ENCODE data around the gene NGB.
A peak's percentile ranks its signal among the peaks of the same experiment; 100 is the strongest.
"Not testable (repeated sequence)": the region's sequence is repeated elsewhere in the genome, so short reads cannot be mapped to it uniquely, and the experiment has no call there.

NGB gene

DNA sequence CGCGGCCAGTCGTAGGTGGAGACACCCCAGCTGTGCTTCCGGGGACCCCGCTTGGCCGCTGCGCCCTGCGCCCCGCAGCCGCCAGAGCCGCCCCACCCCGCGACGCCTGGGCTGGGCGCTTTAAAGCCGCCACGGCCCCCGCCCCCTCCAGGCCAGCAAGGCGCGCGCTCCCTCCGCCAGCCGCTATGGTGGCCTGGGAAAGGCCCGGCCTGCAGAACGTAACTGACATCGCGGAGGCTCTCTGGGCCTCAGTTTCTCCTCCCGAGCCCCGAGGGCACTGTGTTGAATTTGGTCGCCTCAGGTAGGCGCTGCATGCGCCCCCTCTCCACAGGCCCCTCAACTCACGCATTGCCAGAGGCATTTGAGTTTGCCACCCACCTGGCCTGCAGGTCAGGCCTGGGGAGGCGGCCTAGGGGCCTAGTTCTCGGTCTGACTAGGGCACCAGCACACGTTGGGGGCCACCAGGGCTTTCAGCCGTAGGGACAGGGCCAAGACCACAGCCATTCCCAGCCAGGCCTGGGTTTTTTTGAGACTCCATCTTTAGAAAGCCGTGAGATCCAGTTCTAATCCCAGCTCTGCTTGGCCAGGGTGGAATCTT lies at the start of gene NGB:
TSS of gene NGB (minus strand) at position 94 of the 598 bp plus-strand sequence. CDS start 269 bp downstream, outside the sequence.
- DNase-seq = no peak

- peak; percentile 93 for DNase-seq
Observed at GRCh38 chr14:77320238-77320935, 49.4 kb upstream of the NGB start, which contains the start of gene POMT2. Gene POMT2 (minus strand): TSS chr14:77320883. CDS start chr14:77320681, 202 bp downstream.

- DNase-seq = no peak
Observed at GRCh38 chr14:77319422-77319821, 48.4 kb upstream of the NGB start.

DNA sequence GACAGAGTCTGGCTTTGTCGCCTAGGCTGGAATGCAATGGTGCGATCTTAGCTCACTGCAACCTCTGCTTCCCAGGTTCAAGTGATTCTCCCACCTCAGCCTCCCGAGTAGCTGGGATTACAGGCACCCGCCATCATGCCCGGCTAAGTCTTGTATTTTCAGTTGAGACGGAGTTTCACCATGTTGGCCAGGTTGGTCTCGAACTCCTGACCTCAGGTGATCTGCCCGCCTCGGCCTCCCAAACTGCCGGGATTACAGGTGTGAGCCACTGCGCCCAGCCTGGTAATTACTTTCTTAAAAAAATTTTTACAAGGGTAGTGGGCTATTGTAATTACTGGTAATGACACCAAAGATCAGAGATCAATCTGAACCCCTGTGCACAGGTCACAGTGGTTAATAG lies 47.8 kb upstream of the NGB start:
- DNase-seq = not testable (repeated sequence)

DNA sequence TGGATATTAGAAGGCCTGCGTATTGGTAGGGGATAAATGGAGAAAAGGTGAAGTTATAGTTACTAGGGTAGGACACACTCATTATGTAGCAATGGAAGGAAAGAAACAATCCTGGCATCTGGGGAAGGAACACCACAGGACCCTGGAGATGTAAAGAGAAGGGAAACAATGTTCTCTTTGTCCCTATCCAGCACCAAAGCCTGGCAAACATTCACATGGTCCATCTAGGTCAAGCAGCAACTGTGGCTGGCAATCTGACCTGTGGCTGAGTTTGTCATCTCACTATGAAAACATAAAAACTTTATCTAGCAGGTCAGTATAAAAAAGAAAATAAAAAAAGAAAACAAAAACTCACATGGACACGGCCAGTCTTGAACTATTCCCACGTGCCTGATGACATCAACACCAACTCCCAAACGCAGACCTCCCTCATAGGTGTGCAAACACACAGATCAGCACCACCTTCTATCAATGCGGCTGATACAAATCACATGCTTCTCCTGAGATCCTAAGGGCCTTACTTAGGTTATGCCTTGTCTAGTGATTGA lies 47.1 kb upstream of the NGB start:
- DNase-seq = no peak

DNA sequence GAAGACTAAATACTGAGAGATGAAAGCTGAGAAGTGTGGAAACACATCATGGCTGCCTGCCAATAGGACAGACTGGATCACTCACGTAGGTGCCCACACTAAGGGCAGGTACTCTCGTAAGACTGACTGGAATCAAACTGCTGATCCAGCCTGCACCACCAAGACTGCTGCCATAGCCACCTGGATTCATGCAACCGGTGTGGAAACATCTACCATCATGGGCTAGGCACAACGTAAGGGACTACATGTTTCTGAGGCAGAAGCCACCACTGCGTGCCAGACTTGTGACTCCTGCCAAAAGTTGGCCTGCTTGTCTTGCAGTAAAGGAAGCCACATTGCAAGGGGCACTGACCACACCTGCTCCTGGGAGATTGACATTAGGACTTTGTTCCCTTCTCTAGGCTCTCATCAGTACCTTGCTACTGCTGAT lies 45.9 kb upstream of the NGB start:
- DNase-seq = no peak

DNA sequence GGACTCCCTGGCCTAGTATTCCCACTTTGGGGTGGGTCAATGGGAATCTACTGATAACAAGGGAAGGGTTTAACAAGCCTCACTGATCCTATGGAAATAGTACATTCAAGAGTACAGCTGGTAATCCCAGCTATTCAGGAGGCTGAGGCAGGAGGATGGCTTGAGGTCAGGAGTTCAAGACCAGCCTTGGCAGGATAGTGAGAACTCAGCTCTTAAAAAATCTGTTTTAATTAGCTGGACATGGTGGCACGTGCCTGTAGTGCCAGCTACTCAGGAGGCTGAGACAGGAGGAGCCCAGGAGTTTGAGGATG lies 45.1 kb upstream of the NGB start:
- no peak for DNase-seq

DNA sequence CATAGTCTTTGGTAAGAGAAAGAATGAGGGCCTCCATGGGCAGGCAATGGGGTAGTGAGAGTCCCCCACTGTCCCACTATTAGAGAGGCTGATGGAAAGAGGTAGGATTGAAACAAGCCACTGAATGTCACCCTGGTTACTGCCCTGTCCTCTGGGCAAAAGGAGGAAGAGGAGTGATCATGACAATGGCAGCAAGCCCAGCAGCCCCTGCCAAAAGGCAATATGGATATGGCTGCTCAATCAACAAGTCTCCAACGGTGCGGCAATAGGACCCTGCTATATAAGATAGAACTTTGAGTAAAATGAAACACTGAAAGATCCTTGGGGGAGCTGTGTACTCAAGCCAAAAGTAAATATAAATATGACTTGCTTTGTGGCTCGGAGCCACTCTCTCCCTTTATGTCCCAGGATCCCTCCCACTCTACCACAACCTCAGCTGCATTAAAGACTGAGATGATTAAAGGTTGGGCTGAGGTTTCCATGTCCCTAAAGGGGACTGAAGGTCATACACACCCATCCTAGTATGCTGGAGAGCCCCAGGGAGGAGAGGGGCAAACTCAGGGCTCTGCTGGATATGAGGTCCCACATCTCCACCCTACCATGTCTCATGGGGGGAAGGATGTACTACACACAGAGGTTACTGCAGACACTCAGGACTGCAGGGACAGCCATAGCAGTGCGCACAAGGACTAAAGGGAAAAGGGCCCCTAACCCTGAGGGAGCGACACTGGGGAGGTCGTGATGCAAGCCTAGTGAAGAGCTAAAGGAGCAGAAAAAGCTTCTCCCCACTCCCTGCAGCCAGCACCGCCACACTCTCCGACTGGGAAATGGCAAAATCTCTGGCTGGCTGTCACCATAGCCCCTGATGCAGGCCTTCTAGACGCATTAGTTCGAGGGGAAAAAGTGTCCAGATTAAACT lies 43.8 kb upstream of the NGB start:
- no peak for DNase-seq

- no peak for DNase-seq
Observed at GRCh38 chr14:77314043-77314442, 43.0 kb upstream of the NGB start.

DNA sequence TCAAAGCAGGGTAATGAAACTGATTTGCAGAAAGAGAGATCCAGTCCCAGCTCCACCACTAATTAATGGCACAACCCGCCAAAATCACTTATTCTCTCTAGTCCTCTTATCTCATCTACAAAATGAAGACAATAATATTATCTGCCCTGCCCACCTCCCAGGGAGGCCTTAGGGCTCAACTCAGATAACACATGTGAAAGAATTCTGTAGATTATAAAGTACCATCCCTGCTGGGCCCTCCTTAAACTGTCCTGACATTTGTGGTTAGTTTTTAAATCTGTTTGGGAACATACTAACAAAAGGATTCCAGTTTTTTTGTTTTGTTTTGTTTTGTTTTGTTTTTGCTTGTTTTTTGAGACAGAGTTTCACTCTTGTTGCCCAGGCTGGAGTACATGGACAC lies 42.4 kb upstream of the NGB start:
- no peak for DNase-seq

GRCh38 chr14:77311217-77311616 lies 40.2 kb upstream of the NGB start:
- DNase-seq = no peak

DNA sequence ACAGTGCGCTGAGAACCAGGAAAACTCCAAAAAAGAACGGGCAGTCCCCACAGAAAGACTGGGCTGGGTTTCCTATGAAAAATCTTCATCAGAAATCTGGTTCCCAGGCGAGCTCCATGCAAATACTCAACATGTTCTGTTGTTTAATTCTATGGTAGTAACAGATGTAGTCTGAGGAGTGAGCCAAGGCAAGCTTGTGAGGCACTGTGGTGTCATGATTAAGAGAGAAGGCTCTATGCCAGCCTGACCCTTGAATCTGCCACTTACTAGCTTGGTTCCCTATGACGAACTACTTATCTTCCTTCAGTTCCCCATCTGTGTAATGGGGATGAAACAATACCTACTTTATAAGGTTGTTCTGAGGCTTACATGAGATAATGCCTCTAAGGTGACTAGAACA lies 39.0 kb upstream of the NGB start:
- DNase-seq = no peak

GRCh38 chr14:77309131-77309530 lies 38.1 kb upstream of the NGB start:
- no peak for DNase-seq

DNA sequence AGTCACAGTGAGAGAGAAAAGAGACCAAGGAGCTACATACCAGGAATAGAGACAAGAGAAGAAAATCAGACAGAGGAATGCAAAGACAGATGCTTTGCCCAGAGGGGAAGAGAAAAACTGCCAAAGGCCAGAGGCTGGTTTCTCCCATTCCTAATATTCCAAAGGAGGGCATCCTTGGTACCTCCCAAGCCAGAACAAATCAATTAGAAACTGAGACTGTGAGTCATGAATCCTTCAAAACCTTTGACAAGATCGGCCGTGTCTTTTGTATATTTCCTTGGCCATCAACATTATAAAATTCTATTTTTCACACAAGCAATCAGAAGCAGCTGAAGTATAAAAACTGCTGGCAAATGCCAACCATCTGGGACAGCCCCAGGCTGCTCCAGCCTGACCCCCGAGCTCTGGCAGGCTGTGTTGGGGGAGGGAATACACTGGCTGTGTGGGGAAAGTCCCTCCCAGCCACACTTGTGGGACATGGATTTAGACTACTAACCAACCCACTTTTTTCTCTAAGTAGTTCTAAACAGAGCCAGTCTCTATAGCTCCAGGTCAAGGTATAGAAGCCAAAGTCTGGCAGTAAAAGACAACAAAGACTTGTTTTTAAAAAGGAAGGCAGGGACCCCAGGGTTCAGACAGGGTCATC lies 36.0 kb upstream of the NGB start:
- no peak for DNase-seq

DNA sequence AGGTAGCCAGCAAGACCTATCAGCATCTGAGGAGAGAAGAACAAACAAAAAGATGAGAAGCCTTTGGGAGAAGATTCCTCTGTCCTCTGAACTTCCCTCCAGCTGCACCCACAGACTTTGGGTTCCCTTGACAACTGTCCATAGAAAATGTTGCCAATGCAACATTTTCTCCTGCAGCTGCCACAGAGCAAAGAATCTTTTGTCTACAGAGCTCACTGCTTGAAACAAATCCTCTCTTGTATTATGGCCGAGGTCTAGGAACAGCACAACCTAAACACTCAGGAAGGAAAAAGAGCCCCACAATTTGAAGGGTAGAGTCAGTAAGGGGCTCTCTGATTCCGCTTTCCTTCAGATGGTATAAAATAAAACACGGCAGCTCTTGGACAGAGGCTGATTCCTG lies 35.4 kb upstream of the NGB start:
- no peak for DNase-seq

- no peak for DNase-seq
Observed at GRCh38 chr14:77305696-77306095, 34.7 kb upstream of the NGB start.

GRCh38 chr14:77303417-77304156 lies 32.6 kb upstream of the NGB start:
- DNase-seq = no peak

DNA sequence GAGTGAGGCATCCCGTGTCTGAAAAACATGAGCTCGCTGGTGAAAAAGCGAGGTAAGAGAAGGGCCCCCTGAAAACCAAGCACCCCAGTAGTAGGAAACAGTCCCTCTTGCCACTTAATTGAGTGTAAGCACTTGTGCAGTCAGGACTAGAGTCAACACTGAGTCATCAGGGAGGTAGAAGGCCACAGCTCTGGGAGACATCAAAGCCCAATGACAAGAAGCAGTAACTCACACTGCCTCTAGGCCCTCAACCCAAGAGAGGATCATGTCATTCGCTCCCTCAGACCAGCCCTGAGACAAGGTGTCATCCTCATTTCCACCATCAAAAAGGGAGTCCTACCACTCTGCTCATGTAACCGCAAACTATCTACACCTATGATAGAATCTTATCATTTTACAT lies 31.9 kb upstream of the NGB start:
- DNase-seq = no peak

DNA sequence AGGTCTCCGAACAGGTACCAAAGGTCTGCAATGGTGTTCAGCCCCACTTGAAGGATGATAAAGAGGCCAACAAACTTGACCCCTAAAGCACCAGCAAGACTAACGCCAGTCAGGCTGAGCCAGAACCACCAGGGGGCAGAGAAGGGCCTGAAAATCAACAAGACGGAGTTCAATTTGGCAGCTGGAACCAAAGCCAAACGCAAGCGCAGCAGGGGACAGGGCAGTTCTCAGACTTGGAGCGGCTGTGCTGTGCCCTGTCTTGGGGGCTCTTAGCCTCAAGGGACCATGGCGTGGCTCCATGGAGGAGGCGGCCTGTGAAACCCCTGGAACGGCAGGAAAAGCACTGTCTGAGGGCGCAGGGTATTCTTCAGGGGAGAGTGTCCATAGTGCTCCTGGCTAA lies 30.1 kb upstream of the NGB start:
- peak; percentile 43 for DNase-seq

GRCh38 chr14:77299771-77300170 lies 28.8 kb upstream of the NGB start:
- no peak for DNase-seq

DNA sequence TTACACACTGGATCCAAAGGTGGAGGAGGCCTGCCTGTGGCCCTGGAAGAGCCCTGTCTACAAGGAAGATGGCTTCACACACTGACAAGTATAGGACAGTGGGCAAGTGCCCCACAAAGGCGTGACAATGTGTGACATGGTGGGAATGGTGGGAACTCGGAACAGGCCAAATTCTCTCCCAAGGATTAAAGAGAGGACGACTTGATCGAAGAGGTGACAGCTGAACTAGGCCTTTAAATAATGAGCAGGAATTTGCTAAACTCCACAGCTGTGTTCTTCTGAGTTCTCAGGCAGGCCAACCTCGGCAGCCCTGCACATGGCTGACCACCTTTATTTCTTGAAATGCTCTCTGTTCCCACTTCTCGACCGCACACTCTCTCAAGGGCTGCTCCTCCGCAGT lies 25.9 kb upstream of the NGB start:
- no peak for DNase-seq

DNA sequence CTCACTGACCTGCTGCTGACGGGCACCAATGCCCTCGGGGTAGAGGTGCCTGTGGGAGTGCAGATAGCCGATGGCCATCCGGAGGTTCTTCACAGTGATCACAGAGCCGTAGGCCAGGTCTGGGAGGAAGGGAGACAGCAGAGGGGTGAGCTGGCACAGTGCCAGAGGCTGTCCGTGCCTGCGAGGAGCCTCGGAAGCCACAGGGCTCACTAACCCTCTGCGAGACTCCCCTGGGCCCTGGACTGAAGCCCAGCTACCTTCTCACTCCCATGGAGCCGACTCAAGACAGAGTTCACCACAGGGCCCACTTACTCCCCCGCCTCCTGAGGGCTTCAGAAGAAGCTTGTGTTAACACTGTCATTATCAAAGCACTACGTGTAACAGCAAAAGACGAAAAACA lies 25.1 kb upstream of the NGB start:
- DNase-seq = no peak

All from CD4-positive, alpha-beta T cell treated with Interleukin-21 for 1 hour (primary cell).